ENCODE data around the gene TUBA3D. TPM values are rescaled to one million over a fixed set of nuclear protein-coding genes. Genes with fewer than 3 reads are reported as not detected.

The TUBA3D gene
- total and polyA plus RNA-seq, 9 of the 15 experiments (the other 6 are each of a cell fraction or from before 2014, with no cell fraction given) = not detected

GRCh38 chr2:131492418-131493198 is 16.7 kb downstream of the TUBA3D start (continued):
- TF ChIP-seq HMGN3 (IDR thresholded peaks at IDR 0.05; ENCODE audit: borderline replicate concordance, extremely low read depth, insufficient read length, low read depth, low read length) (peak; percentile 44), DIDO1 (tag; IDR thresholded peaks at IDR 0.05; ENCODE audit: low read depth) (0 out of 2 replicates have a peak, but pooled peaks have one; percentile 55), TRIM25 (IDR thresholded peaks at IDR 0.05; ENCODE audit: borderline replicate concordance) (no peak), ZNF77 (CRISPR knock-in tag; IDR thresholded peaks at IDR 0.05) (no peak), CREB1 (IDR thresholded peaks at IDR 0.05) (peak; percentile 97), CREB1 (CRISPR knock-in tag; IDR thresholded peaks at IDR 0.05) (peak; percentile 97), CHCHD3 (CRISPR knock-in tag; IDR thresholded peaks at IDR 0.05) (no peak), ZFPM2 (CRISPR knock-in tag; IDR thresholded peaks at IDR 0.05) (no peak), KLF16 (IDR thresholded peaks at IDR 0.05) (peak; percentile 40; the same call in 1 of the 2 replicates), KLF6 (CRISPR knock-in tag; IDR thresholded peaks at IDR 0.05; ENCODE audit: borderline replicate concordance) (peak; percentile 92), WHSC1 (IDR thresholded peaks at IDR 0.05; ENCODE audit: low read length) (no peak), SP1 (CRISPR knock-in tag; IDR thresholded peaks at IDR 0.05) (peak; percentile 99), ZNF395 (CRISPR knock-in tag; IDR thresholded peaks at IDR 0.05) (peak; percentile 18; the same call in 1 of the 2 replicates), ZNF551 (CRISPR knock-in tag; IDR thresholded peaks at IDR 0.05) (no peak), PTBP1 (IDR thresholded peaks at IDR 0.05; ENCODE audit: low read depth, low read length) (no peak), KAT8 (IDR thresholded peaks at IDR 0.05; ENCODE audit: low read depth) (no peak), ELF4 (CRISPR knock-in tag; IDR thresholded peaks at IDR 0.05) (no peak), FOS (IDR thresholded peaks at IDR 0.05; ENCODE audit: extremely low read depth, insufficient read length) (no peak), ZNF696 (CRISPR knock-in tag; conservative IDR thresholded peaks at IDR 0.05) (no peak), ZNF146 (CRISPR knock-in tag; IDR thresholded peaks at IDR 0.05; ENCODE audit: unreplicated experiment) (no peak), KLF10 (CRISPR knock-in tag; IDR thresholded peaks at IDR 0.05) (no peak), BCOR (IDR thresholded peaks at IDR 0.05) (0 out of 2 replicates have a peak, but pooled peaks have one; percentile 19), RBM15 (IDR thresholded peaks at IDR 0.05; ENCODE audit: insufficient read depth, low read length) (no peak), ZFP30 (CRISPR knock-in tag; IDR thresholded peaks at IDR 0.05; ENCODE audit: borderline replicate concordance) (no peak)
- TF ChIP-seq, protein P1, sequence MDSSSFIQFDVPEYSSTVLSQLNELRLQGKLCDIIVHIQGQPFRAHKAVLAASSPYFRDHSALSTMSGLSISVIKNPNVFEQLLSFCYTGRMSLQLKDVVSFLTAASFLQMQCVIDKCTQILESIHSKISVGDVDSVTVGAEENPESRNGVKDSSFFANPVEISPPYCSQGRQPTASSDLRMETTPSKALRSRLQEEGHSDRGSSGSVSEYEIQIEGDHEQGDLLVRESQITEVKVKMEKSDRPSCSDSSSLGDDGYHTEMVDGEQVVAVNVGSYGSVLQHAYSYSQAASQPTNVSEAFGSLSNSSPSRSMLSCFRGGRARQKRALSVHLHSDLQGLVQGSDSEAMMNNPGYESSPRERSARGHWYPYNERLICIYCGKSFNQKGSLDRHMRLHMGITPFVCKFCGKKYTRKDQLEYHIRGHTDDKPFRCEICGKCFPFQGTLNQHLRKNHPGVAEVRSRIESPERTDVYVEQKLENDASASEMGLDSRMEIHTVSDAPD (CRISPR knock-in tag; IDR thresholded peaks at IDR 0.05) = no peak

Measured in K562 (cell line).